ENCODE measurements around the gene CRYBG2. TPM values are rescaled to one million over a fixed set of nuclear protein-coding genes. Genes with fewer than 3 reads are reported as not detected.

Gene CRYBG2, protein sequence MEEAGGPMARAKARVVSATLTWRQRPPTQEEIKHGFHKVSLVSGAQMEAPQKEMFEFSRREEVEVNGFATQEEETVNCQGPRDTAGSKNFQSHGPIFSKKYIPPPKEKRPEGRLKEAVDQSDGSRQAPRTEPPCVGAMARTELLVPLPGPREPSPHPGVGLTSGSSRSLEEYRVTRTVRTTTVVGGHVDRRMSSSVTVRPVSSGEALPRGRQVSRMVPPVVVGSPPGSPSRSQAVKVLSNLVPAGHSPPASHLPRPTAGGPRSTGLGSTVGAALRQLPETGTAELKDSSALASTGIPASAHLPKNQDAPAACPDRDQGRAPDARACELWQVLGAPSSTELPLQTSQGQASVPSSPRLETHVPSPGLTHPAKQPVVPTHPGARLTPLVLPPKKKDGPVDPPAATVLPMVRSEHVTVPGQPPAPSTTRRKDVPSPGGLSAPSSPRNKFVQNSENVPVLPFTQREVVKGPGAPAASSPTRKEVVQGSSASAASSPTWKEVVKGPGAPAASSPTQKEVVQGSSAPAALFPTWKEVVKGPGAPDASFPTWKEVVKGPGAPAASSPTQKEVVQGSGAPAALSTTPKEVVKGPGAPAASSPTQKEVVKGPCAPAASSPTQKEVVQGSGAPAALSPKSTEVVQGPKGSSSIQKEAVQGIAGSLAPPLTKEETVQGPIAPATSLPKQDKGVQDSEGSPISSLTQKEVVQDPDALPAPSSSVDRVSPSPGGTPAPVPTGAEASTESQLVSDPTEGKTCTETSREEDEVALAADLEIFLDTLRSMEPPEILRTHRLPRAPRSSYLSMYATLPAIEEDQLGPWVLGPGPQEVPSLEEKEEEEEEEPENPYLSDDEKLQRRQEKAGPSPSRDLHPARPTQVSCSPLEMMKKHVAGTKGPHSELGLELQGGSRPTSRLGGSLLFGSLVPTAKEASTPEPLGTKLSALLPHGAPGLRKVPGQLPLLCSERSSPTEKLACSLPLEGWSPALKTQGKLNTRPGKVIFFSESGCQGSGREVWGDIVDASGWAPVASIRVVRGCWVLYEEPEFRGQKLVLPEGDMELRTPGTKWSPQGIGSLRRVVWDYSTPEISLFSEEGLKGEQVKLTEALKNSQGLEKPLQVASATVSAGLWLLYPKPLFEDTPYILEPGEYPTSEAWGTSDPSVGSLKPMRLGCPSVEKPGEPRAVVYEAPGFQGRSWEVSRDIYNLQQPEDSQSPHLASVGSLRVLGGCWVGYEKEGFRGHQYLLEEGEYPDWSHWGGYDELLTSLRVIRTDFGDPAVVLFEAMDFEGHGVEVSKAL (N-terminal part only)
- under 1 TPM; 0.30 to 0.66 TPM for total RNA-seq
- polyA plus RNA-seq (ENCODE audit: insufficient read length in 2 of 2), result 1 to 10 TPM; 1.9 to 2.3 TPM
- long read RNA-seq, donor 1, partial matches to known transcripts, result 143 of 755 reads
- long read RNA-seq, donor 1, other reads (novel, unspliced or antisense), result 612 of 755 reads
- long read RNA-seq, donor 2, result 0 reads
- long read RNA-seq, donor 3, result 0 reads
- long read RNA-seq, donor 4, result 0 reads

DNA sequence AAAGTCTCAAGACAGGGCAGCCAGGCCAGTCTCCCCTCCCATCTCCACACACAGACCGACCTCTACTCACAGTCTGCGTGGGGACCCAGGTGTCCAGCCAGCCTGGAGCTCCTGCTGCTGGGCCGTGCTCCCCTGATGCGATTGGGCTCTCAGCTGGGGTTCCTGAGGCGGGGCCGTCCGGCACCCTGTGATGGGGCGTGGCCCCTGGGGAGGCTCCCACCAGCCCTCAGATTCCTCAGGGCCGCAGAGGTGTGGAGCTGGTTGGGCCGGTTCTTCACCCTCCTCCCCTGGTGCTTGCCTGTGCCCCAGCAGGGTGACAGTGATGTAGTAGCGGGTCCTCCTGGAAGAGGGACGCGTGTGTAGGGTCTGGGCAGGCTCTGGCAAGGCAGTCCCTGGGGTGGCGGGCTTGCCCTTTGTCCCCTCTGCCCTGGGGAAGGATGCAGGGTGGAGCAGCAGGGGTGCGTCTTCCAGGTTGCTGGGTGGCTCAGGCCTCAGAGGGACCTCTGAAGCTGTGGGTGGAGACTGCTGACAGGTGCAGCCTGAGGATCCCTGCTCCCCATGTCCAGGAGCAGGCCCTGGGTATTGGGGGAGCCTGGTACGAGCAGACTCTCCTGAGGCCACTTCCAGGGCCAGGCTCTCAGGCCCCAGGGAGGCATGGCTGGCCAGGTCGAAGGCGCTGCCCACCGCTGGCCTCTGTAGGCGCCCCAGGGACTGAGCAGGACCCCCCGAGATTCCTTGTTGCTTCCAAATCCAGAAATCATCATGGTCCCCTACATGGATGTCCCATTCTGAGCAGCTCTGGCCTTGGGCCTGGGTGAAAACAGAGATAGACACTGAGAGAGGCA is at the start of gene CRYBG2:
Gene CRYBG2 (minus strand): TSS at position 155 of the 845 bp plus-strand sequence. CDS start 7,473 bp downstream, outside the sequence.
- Histone ChIP-seq H3K27me3 (ENCODE audit: control insufficient read depth, insufficient read depth, low read length) (peaks cover 23% of the 10 kb centered on the region), H3K4me3 (ENCODE audit: low read depth, low read length) (no peak within 1 kb of the TSS)
- WGBS (ENCODE audit: insufficient coverage), result 83% methylated on average over 21 of the region's 21 CpGs

DNA sequence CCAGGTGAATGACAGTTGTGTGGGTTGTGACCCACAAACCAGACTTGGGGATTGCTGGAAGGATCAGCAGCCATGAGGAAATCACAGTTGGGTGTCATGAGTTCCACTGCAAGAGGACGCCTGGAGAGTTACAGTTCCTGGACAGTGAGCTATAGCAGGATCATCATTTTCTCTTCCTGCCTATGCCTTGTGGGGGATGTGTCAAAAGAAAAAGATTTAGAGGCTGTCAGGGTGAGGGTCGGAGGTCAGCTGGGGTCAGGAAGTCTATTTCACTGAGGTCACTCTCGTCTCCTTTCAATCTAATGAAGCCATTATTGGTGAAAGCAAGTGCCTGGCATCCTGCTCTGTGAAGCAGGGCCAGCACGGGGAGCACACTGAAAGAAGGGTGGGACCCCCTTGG is 49.7 kb upstream of the CRYBG2 start:
- no peak overlapping the region for H3K27ac ChIP-seq (ENCODE audit: low read depth, low read length)
- WGBS (ENCODE audit: insufficient coverage), result 15% methylated on average over 4 of the region's 4 CpGs

More for the DNA sequence above, at the start of gene CRYBG2:
- no peaks in the 10 kb centered on the region for H3K9me3 ChIP-seq (ENCODE audit: control insufficient read depth, insufficient read depth, low read length)
- DNase-seq (ENCODE audit: low read depth in 4 of 6, low spot score in 6 of 6), result no peak
- H3K27ac ChIP-seq (ENCODE audit: low read depth, low read length), result no peak within 1 kb of the TSS
- H3K4me1 ChIP-seq (ENCODE audit: control insufficient read depth, insufficient read depth, low read length), result no peaks in the 10 kb centered on the region
- H3K36me3 ChIP-seq (ENCODE audit: control insufficient read depth, insufficient read depth, low read length), result peaks cover 5% of the 10 kb centered on the region

DNA sequence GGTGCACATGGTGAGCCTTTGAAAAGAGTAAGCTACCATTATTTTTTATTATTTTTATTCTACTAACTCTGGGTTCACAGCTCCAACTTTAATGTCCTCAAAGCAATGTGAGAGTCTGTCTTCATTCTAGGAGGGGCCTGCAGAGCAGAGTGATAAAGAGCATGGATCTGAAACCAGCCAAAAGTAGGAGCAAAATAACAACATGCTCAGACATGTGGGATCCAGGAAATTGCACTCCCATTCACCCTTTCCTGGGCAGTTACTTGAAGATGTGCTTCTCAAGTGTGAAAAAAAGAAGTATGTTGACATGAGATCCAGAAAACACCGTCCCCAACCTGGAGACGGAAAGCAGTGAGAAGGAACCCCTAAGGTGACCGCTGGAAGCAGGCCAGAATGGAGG is 48.0 kb upstream of the CRYBG2 start:
- H3K4me3 ChIP-seq (ENCODE audit: low read depth, low read length), result no peak overlapping the region
- no peaks in the 10 kb centered on the region for H3K4me1 ChIP-seq (ENCODE audit: control insufficient read depth, insufficient read depth, low read length)
- WGBS (ENCODE audit: insufficient coverage), result 66% methylated on average over 3 of the region's 3 CpGs
- DNase-seq (ENCODE audit: low read depth in 4 of 6, low spot score in 6 of 6), result no peak
- no peaks in the 10 kb centered on the region for H3K9me3 ChIP-seq (ENCODE audit: control insufficient read depth, insufficient read depth, low read length)
- no peaks in the 10 kb centered on the region for H3K27me3 ChIP-seq (ENCODE audit: control insufficient read depth, insufficient read depth, low read length)
- no peaks in the 10 kb centered on the region for H3K36me3 ChIP-seq (ENCODE audit: control insufficient read depth, insufficient read depth, low read length)
- no peak overlapping the region for H3K27ac ChIP-seq (ENCODE audit: low read depth, low read length)

More for the DNA sequence above, 49.7 kb upstream of the CRYBG2 start:
- Histone ChIP-seq H3K4me3 (ENCODE audit: low read depth, low read length) (no peak overlapping the region), H3K36me3 (ENCODE audit: control insufficient read depth, insufficient read depth, low read length) (no peaks in the 10 kb centered on the region), H3K4me1 (ENCODE audit: control insufficient read depth, insufficient read depth, low read length) (no peaks in the 10 kb centered on the region), H3K27me3 (ENCODE audit: control insufficient read depth, insufficient read depth, low read length) (peaks cover under 1% of the 10 kb centered on the region), H3K9me3 (ENCODE audit: control insufficient read depth, insufficient read depth, low read length) (no peaks in the 10 kb centered on the region)
- no peak for DNase-seq (ENCODE audit: low read depth in 4 of 6, low spot score in 6 of 6)

DNA sequence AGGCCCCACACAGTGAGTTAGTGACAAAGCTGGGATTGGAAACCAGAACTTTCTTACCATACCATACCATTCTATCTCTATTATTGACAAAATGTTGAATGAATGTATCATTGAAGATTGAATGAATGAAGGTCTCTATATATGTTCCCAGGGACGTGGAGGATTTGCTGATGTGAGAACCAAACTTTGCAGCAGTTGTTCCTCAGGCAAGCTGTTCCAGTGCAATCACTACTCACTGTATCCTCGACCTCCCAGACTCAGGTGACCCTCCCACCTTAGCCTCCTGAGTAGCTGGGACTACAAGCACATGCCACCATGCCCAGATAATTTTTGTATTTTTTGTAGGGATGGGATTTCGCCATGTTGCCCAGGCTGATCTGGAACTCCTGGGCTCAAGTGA is 45.1 kb upstream of the CRYBG2 start:
- DNase-seq (ENCODE audit: low read depth in 4 of 6, low spot score in 6 of 6), result no peak
- Histone ChIP-seq H3K36me3 (ENCODE audit: control insufficient read depth, insufficient read depth, low read length) (no peaks in the 10 kb centered on the region), H3K9me3 (ENCODE audit: control insufficient read depth, insufficient read depth, low read length) (no peaks in the 10 kb centered on the region), H3K27ac (ENCODE audit: low read depth, low read length) (no peak overlapping the region), H3K4me1 (ENCODE audit: control insufficient read depth, insufficient read depth, low read length) (no peaks in the 10 kb centered on the region), H3K27me3 (ENCODE audit: control insufficient read depth, insufficient read depth, low read length) (no peaks in the 10 kb centered on the region), H3K4me3 (ENCODE audit: low read depth, low read length) (no peak overlapping the region)
- WGBS (ENCODE audit: insufficient coverage), result 92% methylated on average over 2 of the region's 3 CpGs

DNA sequence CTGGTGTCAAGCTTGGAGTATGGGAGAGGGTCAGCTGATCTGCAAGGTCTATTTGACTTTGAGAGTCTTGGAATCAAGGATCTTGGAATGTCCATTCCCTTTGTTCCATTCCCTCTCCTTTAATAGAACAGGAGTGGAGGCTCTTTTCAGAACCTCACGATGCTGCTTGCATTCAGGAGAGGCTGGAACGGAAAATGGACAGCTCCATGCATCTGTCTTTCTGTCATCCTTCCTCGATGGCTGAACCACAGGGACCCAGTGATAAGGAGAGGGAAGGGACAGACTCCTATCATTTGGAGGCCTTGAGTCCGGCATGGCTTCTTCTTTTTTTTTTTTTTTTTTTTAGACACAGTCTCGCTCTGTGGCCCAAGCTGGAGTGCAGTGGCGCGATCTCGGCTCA is 41.8 kb upstream of the CRYBG2 start:
- Histone ChIP-seq H3K36me3 (ENCODE audit: control insufficient read depth, insufficient read depth, low read length) (no peaks in the 10 kb centered on the region), H3K27ac (ENCODE audit: low read depth, low read length) (no peak overlapping the region), H3K27me3 (ENCODE audit: control insufficient read depth, insufficient read depth, low read length) (no peaks in the 10 kb centered on the region), H3K9me3 (ENCODE audit: control insufficient read depth, insufficient read depth, low read length) (no peaks in the 10 kb centered on the region), H3K4me3 (ENCODE audit: low read depth, low read length) (no peak overlapping the region), H3K4me1 (ENCODE audit: control insufficient read depth, insufficient read depth, low read length) (no peaks in the 10 kb centered on the region)
- WGBS (ENCODE audit: insufficient coverage), result 100% methylated on average over 1 of the region's 8 CpGs
- DNase-seq (ENCODE audit: low read depth in 4 of 6, low spot score in 6 of 6), result no peak

DNA sequence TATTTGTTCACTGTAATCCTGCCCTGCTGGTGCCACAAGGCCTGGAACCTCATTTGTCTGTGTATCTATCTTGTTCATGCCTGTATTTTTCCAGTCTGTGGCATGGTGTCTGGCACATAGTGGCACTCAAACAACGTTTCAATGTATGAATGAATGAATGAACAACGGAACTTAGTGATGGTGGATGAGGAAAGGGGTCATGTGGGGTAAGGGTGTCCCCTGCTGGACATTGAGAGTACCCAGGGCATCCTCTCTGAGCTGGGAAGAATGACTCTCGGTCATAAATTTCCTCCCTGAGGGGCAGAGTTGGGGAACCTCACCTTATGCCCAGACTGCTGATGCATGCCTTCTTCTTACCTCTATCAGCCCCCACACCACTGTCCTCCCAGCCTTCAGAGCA is 37.5 kb upstream of the CRYBG2 start:
- peak in 2 of 6 donors; percentile 2 to 39 for DNase-seq (ENCODE audit: low read depth in 4 of 6, low spot score in 6 of 6)
- no peaks in the 10 kb centered on the region for H3K36me3 ChIP-seq (ENCODE audit: control insufficient read depth, insufficient read depth, low read length)
- no peak overlapping the region for H3K4me3 ChIP-seq (ENCODE audit: low read depth, low read length)
- H3K27me3 ChIP-seq (ENCODE audit: control insufficient read depth, insufficient read depth, low read length), result no peaks in the 10 kb centered on the region
- no peaks in the 10 kb centered on the region for H3K4me1 ChIP-seq (ENCODE audit: control insufficient read depth, insufficient read depth, low read length)
- no peak overlapping the region for H3K27ac ChIP-seq (ENCODE audit: low read depth, low read length)
- WGBS (ENCODE audit: insufficient coverage), result 11% methylated on average over 3 of the region's 3 CpGs
- no peaks in the 10 kb centered on the region for H3K9me3 ChIP-seq (ENCODE audit: control insufficient read depth, insufficient read depth, low read length)

DNA sequence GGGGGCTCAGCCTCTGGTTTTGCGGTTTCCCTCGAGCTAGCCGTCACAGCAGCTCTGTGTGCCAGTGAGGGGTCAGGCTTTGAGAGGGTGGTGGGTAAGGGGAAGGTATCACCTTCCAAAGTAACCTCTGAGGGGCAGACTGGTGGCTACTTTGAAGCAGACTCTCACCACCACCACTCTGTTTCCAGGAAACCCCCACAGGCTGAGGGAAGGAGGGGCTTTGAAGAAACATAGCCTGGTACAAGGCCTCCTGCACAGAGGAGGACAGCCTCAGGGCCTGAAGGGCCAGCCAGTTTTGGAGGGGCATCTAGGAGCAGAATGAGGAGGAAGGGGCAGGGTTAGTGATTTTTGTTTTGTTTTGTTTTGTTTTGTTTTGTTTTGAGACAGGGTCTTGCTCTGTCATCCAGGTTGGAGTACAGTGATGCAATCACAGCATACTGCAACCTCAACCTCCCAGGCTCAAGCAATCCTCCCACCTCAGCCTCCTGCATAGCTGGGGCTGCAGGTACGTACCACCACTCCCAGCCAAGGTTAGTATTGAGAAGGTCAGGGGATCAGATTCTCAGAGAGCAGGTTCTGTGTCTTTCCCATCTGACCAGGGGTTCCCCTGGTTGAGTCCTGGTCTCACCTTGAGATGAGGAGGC is 35.8 kb upstream of the CRYBG2 start:
- H3K4me1 ChIP-seq (ENCODE audit: control insufficient read depth, insufficient read depth, low read length), result no peaks in the 10 kb centered on the region
- no peaks in the 10 kb centered on the region for H3K27me3 ChIP-seq (ENCODE audit: control insufficient read depth, insufficient read depth, low read length)
- WGBS (ENCODE audit: insufficient coverage), result no CpG with 5 or more reads among the region's 4 CpGs
- no peak overlapping the region for H3K27ac ChIP-seq (ENCODE audit: low read depth, low read length)
- H3K36me3 ChIP-seq (ENCODE audit: control insufficient read depth, insufficient read depth, low read length), result no peaks in the 10 kb centered on the region
- DNase-seq (ENCODE audit: low read depth in 4 of 6, low spot score in 6 of 6), result no peak
- no peak overlapping the region for H3K4me3 ChIP-seq (ENCODE audit: low read depth, low read length)
- no peaks in the 10 kb centered on the region for H3K9me3 ChIP-seq (ENCODE audit: control insufficient read depth, insufficient read depth, low read length)

DNA sequence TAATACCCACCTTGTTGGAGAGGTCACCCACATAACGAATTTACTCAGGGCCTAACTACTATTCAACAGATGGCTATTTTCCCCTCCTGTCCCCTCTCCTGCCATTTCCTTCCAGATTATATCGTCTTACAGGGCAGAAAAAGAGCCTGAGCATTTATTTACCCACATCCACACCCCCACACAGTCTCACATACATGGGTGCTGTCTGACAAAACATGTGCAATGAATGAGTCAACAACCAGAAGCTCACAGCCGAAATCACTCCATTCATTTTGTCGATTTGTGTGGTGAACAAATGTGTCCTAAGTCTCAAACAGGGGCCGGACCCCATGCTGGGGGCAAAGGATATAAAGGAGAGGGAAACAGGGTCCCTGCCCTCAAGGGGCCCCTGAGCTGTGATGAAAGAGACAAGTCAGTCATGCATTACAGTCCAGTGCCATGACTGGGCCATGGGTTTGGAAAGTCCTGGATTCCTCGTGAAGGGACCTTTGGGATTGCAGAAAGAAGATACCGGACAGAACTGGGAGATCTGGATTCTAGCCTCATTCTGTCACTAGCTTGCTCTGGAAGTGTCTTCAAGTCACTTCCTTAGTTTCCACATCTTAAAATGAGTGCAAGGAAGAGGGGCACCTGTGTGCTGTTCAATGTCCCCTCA is 35.0 kb upstream of the CRYBG2 start:
- H3K27ac ChIP-seq (ENCODE audit: low read depth, low read length), result no peak overlapping the region
- no peaks in the 10 kb centered on the region for H3K4me1 ChIP-seq (ENCODE audit: control insufficient read depth, insufficient read depth, low read length)
- no peaks in the 10 kb centered on the region for H3K9me3 ChIP-seq (ENCODE audit: control insufficient read depth, insufficient read depth, low read length)
- 78% methylated on average over 7 of the region's 7 CpGs for whole genome bisulfite sequencing (ENCODE audit: insufficient coverage)
- no peaks in the 10 kb centered on the region for H3K27me3 ChIP-seq (ENCODE audit: control insufficient read depth, insufficient read depth, low read length)
- DNase-seq (ENCODE audit: low read depth in 4 of 6, low spot score in 6 of 6), result no peak
- no peaks in the 10 kb centered on the region for H3K36me3 ChIP-seq (ENCODE audit: control insufficient read depth, insufficient read depth, low read length)
- no peak overlapping the region for H3K4me3 ChIP-seq (ENCODE audit: low read depth, low read length)

All from spinal cord (tissue), 10 donors.